DMS79 (cell line): ENCODE data around the gene AGTRAP.

Experiments
- DNase-seq: peaks from one replicate; lab custom pipeline; 2025; lab: John Stamatoyannopoulos, UW

The AGTRAP gene

DNA sequence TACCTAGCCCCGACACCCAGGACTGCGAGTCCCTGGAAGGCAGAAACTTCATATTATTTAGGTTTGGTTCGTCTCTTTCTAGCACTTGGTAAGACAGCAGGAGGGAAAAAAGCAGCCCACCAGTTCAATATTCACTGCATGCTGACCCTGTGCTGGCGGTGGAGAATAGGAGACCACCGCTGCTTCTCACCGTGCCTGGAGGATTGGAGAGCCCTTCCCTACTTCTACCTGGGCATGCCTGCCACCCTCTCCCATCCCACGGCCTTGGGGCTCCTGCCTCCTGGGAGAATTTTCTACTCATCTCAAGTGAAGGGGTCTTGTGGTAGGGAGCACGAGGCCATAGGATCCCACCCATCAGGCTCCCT is 64.4 kb downstream of the AGTRAP start:
- no peak for DNase-seq
